Epithelial cell of prostate (primary cell): Measurements from ENCODE around the gene KCNAB1.

Source experiments
- DNase-seq: peaks from one replicate; pipeline ENCODE4 v3.0.0-alpha.2; 2011; ENCODE audit warnings: low read depth, low spot score
- H3K27ac ChIP-seq: fragments of 450-650 bp; 2 replicates; pipeline ENCODE4 v1.5.1; 2017; ENCODE audit warnings: mild to moderate bottlenecking

Gene KCNAB1

GRCh38 chr3:156300929-156301840 lies 180.8 kb downstream of the KCNAB1 start:
- no peak overlapping the region for H3K27ac ChIP-seq
- DNase-seq: no peak

- no peak overlapping the region for H3K27ac ChIP-seq
- DNase-seq: no peak
Measured at GRCh38 chr3:156303001-156303707, 182.8 kb downstream of the KCNAB1 start.

DNA sequence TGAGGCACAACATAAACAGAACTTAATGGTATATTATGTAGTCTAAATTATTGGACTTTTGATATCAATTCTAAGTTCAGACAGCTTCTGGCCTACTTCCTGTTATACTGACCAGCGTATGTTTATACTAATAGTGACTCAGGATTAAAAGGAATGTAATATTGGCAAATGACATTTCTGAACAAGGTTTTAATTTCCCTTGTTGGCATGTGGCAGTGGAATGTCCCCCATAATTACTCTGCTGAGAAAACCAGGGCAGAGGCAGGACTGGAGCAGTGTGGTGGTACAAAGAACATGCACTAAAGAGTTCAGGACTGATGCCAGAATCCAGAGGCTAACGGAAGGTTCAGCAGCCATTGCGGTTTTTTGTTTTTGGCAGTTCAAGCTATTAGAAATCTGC lies 184.0 kb downstream of the KCNAB1 start:
- H3K27ac ChIP-seq: no peak overlapping the region
- no peak for DNase-seq

DNA sequence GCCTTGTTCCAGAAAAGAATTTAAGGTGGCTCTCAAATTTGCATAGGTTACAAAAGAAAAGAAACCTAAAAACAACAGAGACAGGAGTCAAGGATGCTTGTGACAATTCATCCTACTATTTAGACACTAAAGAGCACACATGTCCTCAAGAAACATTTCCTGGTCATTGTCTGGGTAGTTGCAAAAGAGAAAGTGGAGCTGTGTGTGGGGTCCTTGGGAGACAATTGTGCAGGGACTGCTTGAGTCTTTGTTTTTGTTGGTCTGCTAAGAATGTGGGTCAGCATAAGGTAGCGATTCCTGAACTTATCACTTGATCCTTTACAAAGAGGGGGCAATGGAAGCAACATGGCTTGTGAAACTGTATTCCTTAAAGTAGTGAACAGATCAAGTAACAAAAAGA lies 185.3 kb downstream of the KCNAB1 start:
- DNase-seq: no peak
- H3K27ac ChIP-seq: no peak overlapping the region

GRCh38 chr3:156307704-156308103 lies 187.3 kb downstream of the KCNAB1 start:
- no peak for DNase-seq

DNA sequence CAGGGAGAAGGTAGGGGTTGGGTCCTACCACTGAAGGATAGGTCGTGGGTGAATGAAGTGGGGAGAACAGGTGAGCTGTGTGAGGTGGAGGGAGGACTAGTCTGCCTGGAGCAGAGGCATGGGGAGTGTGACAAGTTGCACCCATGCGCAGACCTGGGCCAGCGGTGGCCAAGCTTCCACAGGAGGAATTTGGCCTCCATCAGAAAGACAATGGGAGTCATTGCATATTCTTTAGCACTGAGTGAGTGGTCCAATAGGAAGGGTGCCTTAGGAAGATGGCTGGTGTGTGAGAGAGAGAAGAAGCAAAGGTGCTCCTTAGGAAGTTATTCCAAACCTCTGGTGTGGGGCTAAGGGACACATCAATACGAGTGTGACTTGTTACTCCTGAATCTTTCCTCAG lies 191.1 kb downstream of the KCNAB1 start:
- no peak overlapping the region for H3K27ac ChIP-seq
- DNase-seq: no peak

More at GRCh38 chr3:156307704-156308103, 187.3 kb downstream of the KCNAB1 start:
- no peak overlapping the region for H3K27ac ChIP-seq

DNA sequence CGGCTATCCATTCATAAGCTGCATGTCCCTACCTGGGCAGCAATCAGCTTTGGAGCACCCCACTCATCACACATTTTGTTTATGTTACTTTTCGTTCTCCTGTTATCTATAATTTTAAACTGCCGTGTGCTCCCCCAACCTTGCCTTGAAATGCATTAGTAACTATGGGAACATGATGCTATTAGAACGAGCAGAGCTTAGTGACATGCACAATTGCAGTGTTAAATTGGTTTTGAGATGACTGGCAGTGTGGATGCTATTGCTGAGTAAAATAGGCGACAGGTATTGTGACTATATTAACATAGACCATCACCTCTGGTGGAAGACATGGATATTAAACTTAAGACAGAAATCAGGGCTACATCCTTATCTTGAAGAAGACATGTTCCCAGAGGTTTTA lies 191.6 kb downstream of the KCNAB1 start:
- H3K27ac ChIP-seq: no peak overlapping the region
- DNase-seq: no peak

DNA sequence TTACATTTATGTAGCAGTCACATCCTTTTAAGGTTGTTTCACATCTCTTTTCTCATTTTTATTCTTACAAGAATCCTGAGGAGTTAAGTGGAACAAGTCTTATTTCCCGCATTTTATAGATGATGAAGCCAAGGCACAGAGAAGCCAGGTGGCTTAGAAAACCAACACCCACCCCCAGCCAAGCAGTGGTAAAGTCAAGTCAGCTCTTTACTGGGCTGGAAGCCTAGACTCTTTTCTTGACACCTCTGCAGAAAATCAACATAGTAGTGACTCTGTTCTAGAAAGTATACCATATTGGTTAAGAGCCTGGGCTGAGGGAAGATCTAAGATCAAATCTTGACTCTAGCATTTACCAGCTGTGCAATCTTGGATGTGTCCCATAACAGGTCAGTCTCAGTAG lies 195.7 kb downstream of the KCNAB1 start:
- H3K27ac ChIP-seq: no peak overlapping the region
- no peak for DNase-seq

DNA sequence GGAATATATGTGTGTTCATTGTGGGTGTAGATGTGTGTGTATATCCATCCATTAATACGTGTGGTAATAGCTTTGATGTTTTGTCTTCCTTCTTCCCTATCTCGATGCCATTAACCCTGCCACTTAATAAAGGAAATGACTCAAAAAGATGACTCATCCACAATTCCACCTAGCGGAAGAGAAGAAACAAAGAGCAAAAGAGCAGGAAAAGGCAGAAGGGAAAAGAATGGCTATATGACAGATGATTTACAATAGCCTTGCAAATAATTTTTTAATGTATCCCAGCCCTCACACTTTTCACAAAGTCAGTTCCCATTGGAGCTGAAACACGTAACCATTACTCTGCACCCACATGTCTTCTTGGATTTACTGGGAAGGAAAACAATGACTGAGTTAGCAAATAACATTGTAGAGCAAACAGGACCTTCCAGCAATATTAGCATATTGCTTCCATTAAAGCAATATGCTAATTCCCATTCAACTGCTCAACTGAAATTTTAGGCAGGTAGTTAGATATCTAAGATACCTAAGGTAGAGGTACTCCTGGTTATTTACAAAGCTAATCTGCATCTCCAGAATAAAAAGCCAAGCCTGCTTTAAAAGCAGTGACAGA lies 197.2 kb downstream of the KCNAB1 start:
- peak overlapping the region; percentile 67 for H3K27ac ChIP-seq
- DNase-seq: peak; percentile 46

- no peak overlapping the region for H3K27ac ChIP-seq
- DNase-seq: no peak
Measured at GRCh38 chr3:156321945-156322344, 201.6 kb downstream of the KCNAB1 start.

GRCh38 chr3:156323466-156323865 lies 203.1 kb downstream of the KCNAB1 start:
- no peak overlapping the region for H3K27ac ChIP-seq
- DNase-seq: no peak

DNA sequence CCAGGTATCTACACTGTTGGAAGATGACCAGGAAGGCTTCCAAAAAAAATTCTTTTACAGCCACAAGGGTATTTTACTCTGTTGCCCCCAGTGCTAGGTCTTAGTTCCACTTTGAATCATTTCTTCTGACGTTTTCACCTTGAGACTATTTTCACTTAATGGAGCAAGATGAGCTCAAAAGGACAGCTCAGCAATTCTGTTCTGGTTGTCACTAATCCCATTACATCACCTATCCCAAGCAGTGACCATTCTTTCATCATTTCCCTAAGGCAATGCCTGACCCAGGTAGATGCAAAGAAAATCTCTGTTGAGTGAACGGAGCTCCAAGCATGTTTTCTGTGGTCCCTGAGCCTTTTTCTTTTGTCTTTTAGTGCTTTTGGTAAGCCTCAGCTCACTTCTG lies 210.0 kb downstream of the KCNAB1 start:
- no peak overlapping the region for H3K27ac ChIP-seq
- no peak for DNase-seq

DNA sequence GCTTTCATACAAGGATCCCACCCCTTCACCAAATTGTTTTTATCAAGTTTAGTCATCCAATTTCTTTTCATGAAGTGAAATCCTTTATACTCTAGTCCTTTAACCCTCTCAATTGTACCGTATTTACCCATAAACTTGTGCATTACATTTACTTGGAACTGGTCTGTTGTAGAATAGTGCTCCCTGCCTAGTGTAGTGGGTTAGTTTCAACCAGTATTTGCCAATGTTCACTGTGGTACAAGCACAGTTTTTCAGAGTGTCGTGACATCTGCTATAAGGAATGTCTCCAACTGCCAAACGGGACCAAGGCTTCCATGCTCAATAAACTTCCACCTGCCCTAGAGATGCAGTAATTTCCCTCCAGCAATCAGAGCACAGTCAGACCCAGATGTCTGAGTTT lies 211.9 kb downstream of the KCNAB1 start:
- no peak for DNase-seq
- no peak overlapping the region for H3K27ac ChIP-seq

- DNase-seq: peak; percentile 34
Measured at GRCh38 chr3:156334841-156335545, 214.6 kb downstream of the KCNAB1 start.

GRCh38 chr3:156339491-156339890 lies 219.1 kb downstream of the KCNAB1 start:
- H3K27ac ChIP-seq: no peak overlapping the region
- DNase-seq: no peak

More at GRCh38 chr3:156334841-156335545, 214.6 kb downstream of the KCNAB1 start:
- H3K27ac ChIP-seq: no peak overlapping the region

DNA sequence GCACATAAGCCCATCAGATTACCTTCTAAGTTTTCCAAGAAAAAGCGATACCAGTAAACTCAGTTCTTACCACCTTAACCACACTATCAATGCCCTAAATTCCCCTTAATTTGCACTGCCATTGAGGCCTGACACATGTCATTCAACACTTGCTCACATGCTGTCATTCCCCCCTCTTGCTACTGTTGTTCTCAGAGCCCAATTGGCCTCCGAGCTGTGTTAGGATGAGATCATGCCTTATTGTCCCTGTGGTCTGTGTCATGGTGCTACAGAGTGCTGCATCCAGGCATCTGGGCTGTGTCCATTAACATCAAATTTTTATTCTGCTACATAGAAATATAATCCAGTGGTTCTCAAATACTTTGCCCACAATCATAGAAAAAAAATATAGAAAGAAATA lies 221.0 kb downstream of the KCNAB1 start:
- no peak overlapping the region for H3K27ac ChIP-seq
- no peak for DNase-seq

- DNase-seq: no peak
- no peak overlapping the region for H3K27ac ChIP-seq
Measured at GRCh38 chr3:156341831-156342416, 221.5 kb downstream of the KCNAB1 start.

DNA sequence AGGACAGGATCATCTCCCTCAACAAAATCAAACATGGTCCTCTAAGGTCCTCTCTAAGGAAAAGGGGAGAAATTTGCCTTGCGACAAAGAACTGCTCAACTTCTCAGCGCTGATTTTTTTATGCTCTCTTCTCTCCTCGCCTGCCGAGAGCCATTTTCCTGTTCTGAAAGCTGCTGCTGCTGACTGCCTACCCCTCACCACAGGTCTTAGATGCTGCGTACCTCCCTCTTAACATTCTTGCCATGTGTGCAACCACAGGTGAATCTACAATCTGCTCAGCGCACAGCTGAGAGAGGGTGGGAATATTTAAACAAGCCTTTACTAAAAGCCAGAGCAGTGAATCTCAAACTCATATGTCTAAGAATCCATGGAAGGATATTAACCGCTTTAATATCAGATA lies 223.8 kb downstream of the KCNAB1 start:
- no peak overlapping the region for H3K27ac ChIP-seq
- DNase-seq: no peak

DNA sequence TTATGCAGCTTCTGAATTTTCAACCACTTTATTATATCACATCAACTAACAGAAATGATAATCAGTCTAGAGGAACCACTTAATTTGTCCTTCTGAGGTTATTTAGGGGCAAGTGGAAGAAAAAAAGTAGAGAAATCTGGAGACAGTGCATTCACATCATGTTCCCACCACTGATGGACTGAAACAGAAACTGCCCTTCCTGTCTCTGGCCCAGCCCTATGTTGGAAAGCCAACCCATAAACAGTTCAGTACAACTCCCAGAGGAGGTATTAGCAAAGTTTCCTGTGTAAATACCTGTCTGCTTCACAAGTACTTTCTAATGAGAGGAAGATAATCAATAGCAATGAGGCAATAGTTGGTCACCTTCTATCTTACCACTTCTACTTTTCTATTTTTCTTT lies 228.7 kb downstream of the KCNAB1 start:
- no peak overlapping the region for H3K27ac ChIP-seq
- no peak for DNase-seq

DNA sequence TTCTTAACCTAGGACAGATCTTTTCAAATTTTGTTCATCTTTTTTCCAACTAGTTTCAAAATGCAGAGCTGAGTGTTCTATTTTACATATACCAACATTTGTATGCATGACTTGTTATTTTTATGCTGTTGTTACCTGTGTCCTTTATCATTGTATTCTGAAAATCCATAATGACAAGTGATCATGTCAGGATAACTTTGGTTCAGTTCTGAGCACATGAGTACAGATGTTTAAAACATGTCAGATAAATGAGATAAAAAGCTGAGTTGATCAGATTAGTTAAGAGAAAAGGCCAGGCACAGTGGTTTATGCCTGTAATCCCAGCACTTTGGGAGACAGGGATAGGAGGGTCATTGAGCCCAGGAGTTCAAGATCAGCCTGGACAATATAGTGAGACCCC lies 229.6 kb downstream of the KCNAB1 start:
- DNase-seq: no peak
- no peak overlapping the region for H3K27ac ChIP-seq
